Heart right ventricle (tissue), 16 donors: Measurements from ENCODE around the gene PPP3CA. TPM values are rescaled to one million over a fixed set of nuclear protein-coding genes. Genes with fewer than 3 reads are reported as not detected.

Source experiments
- ATAC-seq, 8 donors: fragments of 200-7000 bp; cut with Tn5 transposase; one replicate each; pipeline ENCODE4 v1.9.1; 2020; ENCODE audit warnings: mild to moderate bottlenecking in 8 of 8, moderate library complexity in 8 of 8, moderate number of reproducible peaks in 1 of 8
- DNase-seq, 2 donors: peaks; one replicate each; pipeline ENCODE4 v3.0.0-alpha.2; 2020
- H3K27ac ChIP-seq, 10 donors: fragments of 200-600 bp; sonication (generic) in 2 of 10; one replicate each; pipeline versions ENCODE4 v1.5.0 to v1.8.0; 2020 to 2022; ENCODE audit warnings: mild to moderate bottlenecking in 3 of 10
- H3K27me3 ChIP-seq, 7 donors: fragments of 200-600 bp; one replicate each; pipeline ENCODE4 v1.8.0; 2021 to 2022; ENCODE audit warnings: mild to moderate bottlenecking in 2 of 7
- H3K36me3 ChIP-seq, 9 donors: fragments of 200-600 bp; sonication (generic) in 1 of 9; one replicate each; pipeline versions ENCODE4 v1.5.0 to v1.8.0; 2020 to 2022; ENCODE audit warnings: mild to moderate bottlenecking in 2 of 9
- H3K4me1 ChIP-seq, 9 donors: fragments of 200-600 bp; sonication (generic) in 1 of 9; one replicate each; pipeline versions ENCODE4 v1.5.0 to v1.8.0; 2020 to 2022; ENCODE audit warnings: mild to moderate bottlenecking in 4 of 9
- H3K4me3 ChIP-seq, 10 donors: fragments of 200-600 bp; sonication (generic) in 2 of 10; one replicate each; pipeline versions ENCODE4 v1.5.0 to v1.8.0; 2020 to 2022; ENCODE audit warnings: mild to moderate bottlenecking in 7 of 10, moderate library complexity in 2 of 10
- H3K9me3 ChIP-seq, 11 donors: fragments of 200-600 bp in 10 of 11; sonication (generic) in 2 of 11; one replicate each; pipeline versions ENCODE4 v1.5.0 to v1.8.0; 2013 to 2022; ENCODE audit warnings: mild to moderate bottlenecking in 2 of 11, control low read depth in 1 of 11, moderate library complexity in 1 of 11
- WGBS, 2 donors: extraction: QIAGEN DNeasy Blood & Tissue Kit; methylation state at CpG; one replicate each; pipeline ENCODE4 v1.1.7; 2013; ENCODE audit warnings: inconsistent platforms in 1 of 2; 5-methylcytosine and 5-hydroxymethylcytosine counted together
- intact Hi-C, 10 donors: fragments of 100-400 bp; cut with DNase I; formaldehyde crosslinking; loops; one replicate each; pipeline versions ENCODE4 v1.11.1 to v1.14.2; 2022
- polyA plus RNA-seq, 2 donors: library from polyadenylated mRNA; stranded (reverse); fragments of 200-250 nt; gene quantifications; one replicate each; pipeline ENCODE4 v1.2.3, GENCODE V29; 2013
- total RNA-seq, 10 donors: library from RNA; stranded (reverse); fragmentation: NEBNext Ultra II Directional in 3 of 10; extraction: Animal tissue kit (Norgen Biotek cat#: 25700) in 3 of 10; gene quantifications; one replicate each; pipeline versions ENCODE4 v1.2.1 to v1.2.4, GENCODE V29; 2021 to 2023
- TF ChIP-seq, protein P1 (sequence below), 9 donors: fragments of 200-600 bp; sonication (generic) in 2 of 9; IDR thresholded peaks; one replicate each; pipeline versions ENCODE4 v1.5.0 to v1.8.0; 2021 to 2022; ENCODE audit warnings: antibody characterized with exemption in 9 of 9, mild to moderate bottlenecking in 5 of 9, moderate library complexity in 1 of 9
- donor health status: Arrhythmogenic right ventricular cardiomyopathy.
- donor health status: ischemic (EF 13 %, LVEDD 7.1; RV severe dilation, severe dysfunction).
- donor health status: healthy with polysubstance abuse.
- donor health status: DM: no; HTN: yes; CAD: no.
- donor health status: DM: no; HTN: no; CAD: no.
- donor health status: ischemic (EF 25% LVEDD 6.9; RV normal size, moderate dysfunction).
- donor health status: ischemic (EF 25% LVEDD 5.7; RV mildly dilated, moderate dysfunction).
- donor health status: healthy.
- donor health status: DM: yes; HTN: yes; CAD: no.
- donor health status: Ischemic cardiomyopathy.
- donor health status: ischemic (EF 35%, LVEDD 5.7; RV mildly dilated, moderate dysfunction).
- donor health status: nonischemic (EF 11% LVEDD 7.7; RV severe dilation, severe dysfunction).
- donor health status: DM: yes; HTN: yes; CAD: no.
- donor health status: PGD.
- donor health status: ischemic (EF 29% LVEDD 5.4; RV normal size, mild dysfunction).
- donor health status: nonischemic (EF 23%, LVEDD 6.1; RV moderate dilation, normal function).

Gene PPP3CA
- total and polyA plus RNA-seq, 12 donors = 8.1 to 30.8 (median 19.1) TPM

DNA sequence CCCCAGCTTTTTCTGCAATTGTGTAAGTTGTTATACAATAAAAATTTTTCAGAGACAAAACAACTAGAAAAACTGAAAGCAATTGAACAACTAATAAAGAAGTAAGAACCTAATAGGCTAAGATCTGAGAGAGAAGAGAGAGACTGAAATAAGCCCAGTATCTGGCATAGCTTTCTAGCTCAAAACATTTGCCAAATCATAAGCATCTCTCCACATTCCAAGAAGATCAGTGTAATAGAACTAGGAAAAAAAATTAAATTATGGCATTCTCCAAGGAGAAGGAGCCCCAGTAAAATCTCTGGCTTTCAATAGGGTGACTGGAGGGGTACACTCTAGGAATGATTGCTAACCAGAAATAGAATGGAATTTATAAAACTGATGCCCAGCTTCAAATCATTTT lies 19.0 kb upstream of the PPP3CA start:
- intact Hi-C loops = no loop called here
- no peak for ATAC-seq
- H3K27me3 ChIP-seq = no peaks in the 10 kb centered on the region
- H3K27ac ChIP-seq = no peak overlapping the region
- no peak overlapping the region for H3K4me3 ChIP-seq
- no peak for DNase-seq
- TF ChIP-seq, protein P1, sequence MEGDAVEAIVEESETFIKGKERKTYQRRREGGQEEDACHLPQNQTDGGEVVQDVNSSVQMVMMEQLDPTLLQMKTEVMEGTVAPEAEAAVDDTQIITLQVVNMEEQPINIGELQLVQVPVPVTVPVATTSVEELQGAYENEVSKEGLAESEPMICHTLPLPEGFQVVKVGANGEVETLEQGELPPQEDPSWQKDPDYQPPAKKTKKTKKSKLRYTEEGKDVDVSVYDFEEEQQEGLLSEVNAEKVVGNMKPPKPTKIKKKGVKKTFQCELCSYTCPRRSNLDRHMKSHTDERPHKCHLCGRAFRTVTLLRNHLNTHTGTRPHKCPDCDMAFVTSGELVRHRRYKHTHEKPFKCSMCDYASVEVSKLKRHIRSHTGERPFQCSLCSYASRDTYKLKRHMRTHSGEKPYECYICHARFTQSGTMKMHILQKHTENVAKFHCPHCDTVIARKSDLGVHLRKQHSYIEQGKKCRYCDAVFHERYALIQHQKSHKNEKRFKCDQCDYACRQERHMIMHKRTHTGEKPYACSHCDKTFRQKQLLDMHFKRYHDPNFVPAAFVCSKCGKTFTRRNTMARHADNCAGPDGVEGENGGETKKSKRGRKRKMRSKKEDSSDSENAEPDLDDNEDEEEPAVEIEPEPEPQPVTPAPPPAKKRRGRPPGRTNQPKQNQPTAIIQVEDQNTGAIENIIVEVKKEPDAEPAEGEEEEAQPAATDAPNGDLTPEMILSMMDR (IDR thresholded peaks at IDR 0.05) = no peak
- peaks cover 0 to 14% (median 0%) of the 10 kb centered on the region in 11 donors for H3K9me3 ChIP-seq
- no peaks in the 10 kb centered on the region for H3K4me1 ChIP-seq
- H3K36me3 ChIP-seq = no peaks in the 10 kb centered on the region

DNA sequence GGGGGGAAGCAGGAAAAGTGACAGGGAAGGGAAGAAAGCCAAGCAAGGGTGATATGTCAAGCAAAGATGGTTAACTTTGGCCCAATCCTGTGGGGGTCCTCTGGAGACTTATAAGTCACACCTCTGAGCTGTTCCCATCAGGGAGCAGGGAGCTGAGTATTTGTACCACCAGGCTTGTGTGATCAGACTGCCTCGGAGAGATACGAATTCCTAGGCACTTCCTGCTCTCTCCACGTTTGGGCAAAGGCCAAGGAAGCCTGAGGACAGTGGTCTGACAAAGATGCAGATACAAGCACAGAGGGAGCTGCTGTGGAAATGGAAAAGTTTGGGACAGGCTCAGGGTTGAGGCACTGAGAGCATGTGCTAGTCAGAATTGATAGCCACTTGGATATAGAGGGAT lies 10.4 kb upstream of the PPP3CA start:
- H3K9me3 ChIP-seq = no peaks in the 10 kb centered on the region
- DNase-seq (no peak), ATAC-seq (no peak)
- H3K4me3 ChIP-seq = no peak overlapping the region
- intact Hi-C loops = no loop called here
- no peak overlapping the region for H3K27ac ChIP-seq
- 20 to 44% methylated on average over 3 of the region's 3 CpGs for WGBS, 2 donors
- TF ChIP-seq, protein P1 (IDR thresholded peaks at IDR 0.05) = no peak
- peaks cover 0 to 12% (median 0%) of the 10 kb centered on the region in 9 donors for H3K4me1 ChIP-seq
- H3K36me3 ChIP-seq = no peaks in the 10 kb centered on the region
- H3K27me3 ChIP-seq = no peaks in the 10 kb centered on the region

DNA sequence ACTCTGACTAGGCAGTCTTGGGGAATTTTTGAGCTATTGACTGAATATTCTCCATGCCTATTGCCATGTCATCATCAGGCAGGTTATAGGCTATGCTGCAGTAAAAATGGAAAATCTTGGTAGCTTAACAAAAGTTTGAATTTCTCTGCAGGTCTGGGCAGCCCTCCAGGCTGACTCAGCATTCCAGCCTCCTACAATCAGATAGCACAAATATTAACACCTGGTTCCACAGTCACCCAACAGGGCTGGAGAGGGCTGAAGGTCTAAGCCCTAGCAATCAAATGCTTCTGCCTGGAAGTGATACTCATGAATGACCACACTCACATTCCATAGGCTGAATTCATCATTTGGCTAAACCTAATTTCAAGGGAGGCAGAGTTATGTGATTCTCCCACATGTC lies 9.6 kb upstream of the PPP3CA start:
- H3K36me3 ChIP-seq = no peaks in the 10 kb centered on the region
- intact Hi-C loops = no loop called here
- TF ChIP-seq, protein P1 (IDR thresholded peaks at IDR 0.05) = no peak
- no peak overlapping the region for H3K27ac ChIP-seq
- no peak overlapping the region for H3K4me3 ChIP-seq
- no peak for DNase-seq
- no peaks in the 10 kb centered on the region for H3K27me3 ChIP-seq
- H3K9me3 ChIP-seq = no peaks in the 10 kb centered on the region
- no peak for ATAC-seq
- H3K4me1 ChIP-seq = peaks cover 0 to 12% (median 0%) of the 10 kb centered on the region in 9 donors

DNA sequence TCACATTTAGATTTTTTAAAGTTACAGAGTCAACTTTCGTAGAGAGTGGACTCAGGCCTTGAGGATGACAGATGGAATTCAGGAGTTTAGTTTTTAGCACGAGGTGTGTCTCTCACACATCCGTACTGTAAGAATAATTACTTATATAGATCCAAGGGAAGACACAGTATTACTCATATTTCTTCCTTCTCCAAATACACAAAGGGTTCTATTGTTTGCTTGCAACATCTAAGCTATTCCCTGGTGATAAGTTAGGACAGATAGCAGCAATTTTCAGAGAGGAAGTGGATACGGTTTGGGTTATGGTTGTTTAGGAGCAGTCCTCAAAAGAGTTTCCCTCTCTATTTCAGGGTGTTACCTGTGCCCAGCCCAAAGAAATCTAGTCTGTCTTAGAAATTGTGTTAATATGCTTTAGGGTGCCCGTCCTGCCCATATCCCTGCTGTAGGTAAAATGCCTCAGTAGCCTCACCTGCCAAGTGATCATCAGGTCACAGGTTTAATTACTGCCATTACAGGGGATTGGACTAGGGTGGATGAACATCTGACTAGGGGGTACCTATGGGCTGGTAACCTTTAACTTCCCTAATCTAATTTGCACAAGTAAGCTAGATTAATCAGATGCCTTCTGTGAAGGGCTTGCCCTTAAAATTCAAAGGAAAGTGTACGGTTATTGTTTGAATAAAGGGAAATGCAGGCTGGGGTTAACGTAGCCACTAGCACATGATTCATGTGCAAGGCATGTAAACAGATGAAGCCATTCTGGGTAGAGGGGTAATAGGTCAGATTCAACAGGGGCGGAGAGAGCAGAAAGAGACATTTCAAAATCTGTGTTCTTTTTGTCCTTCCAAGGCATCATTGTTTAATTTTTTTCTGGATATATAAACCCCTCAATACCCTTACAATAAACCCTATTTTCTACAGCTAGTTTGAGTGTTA lies 8.7 kb upstream of the PPP3CA start:
- no peak overlapping the region for H3K4me3 ChIP-seq
- H3K27me3 ChIP-seq = no peaks in the 10 kb centered on the region
- 69 to 74% methylated on average over 8 of the region's 8 CpGs for WGBS, 2 donors
- peaks cover 0 to 12% (median 0%) of the 10 kb centered on the region in 9 donors for H3K4me1 ChIP-seq
- intact Hi-C loops = no loop called here
- TF ChIP-seq, protein P1 (IDR thresholded peaks at IDR 0.05) = no peak
- H3K9me3 ChIP-seq = no peaks in the 10 kb centered on the region
- DNase-seq (no peak), ATAC-seq (peak in 1 of 8 donors; percentile 60)
- H3K36me3 ChIP-seq = no peaks in the 10 kb centered on the region
- no peak overlapping the region for H3K27ac ChIP-seq
